ENCODE measurements around the gene KCNQ1. TPM values are rescaled to one million over a fixed set of nuclear protein-coding genes. Genes with fewer than 3 reads are reported as not detected.

KCNQ1 gene
- total and polyA plus RNA-seq, 9 of the 15 experiments (the other 6 are each of a cell fraction or from before 2014, with no cell fraction given), result 0.44 TPM; not detected in 8

- CTCF ChIA-PET (ENCODE audit: low intra/inter-chr PET ratio), result no interaction called here
- no peak for DNase-seq (ENCODE audit: extremely low read depth in 1 of 4, low spot score in 3 of 4)
- in situ Hi-C loops (cut with MboI), result no loop called here
Measured at GRCh38 chr11:2669634-2670469, 225.0 kb downstream of the KCNQ1 start.

GRCh38 chr11:2670541-2671100, 225.8 kb downstream of the KCNQ1 start:
- Histone ChIP-seq H3K4me2 (ENCODE audit: insufficient read depth, low read length) (no peak overlapping the region), H3K27ac (ENCODE audit: extremely low read depth, low read depth, low read length) (no peak overlapping the region), H3K9me1 (ENCODE audit: control insufficient read depth, insufficient read depth, low read length) (peaks cover 4% of the 10 kb centered on the region), H3K4me3 (no peak overlapping the region), H3K36me3 (ENCODE audit: control insufficient read depth, insufficient read depth, low read length) (peaks cover 43% of the 10 kb centered on the region; the same call in 2 of the 3 replicates), H3K9ac (ENCODE audit: insufficient read depth in 1 of 2, low read depth in 2 of 2, low read length in 2 of 2) (no peak overlapping the region), H2AFZ (ENCODE audit: low read depth, low read length) (no peak overlapping the region), H4K20me1 (replicated peaks; ENCODE audit: control insufficient read depth, insufficient read depth, low read length) (peaks cover 3% of the 10 kb centered on the region; the same call in 1 of the 2 replicates), H3K4me1 (replicated peaks in 1 of 2; ENCODE audit: control insufficient read depth in 2 of 2, insufficient read depth in 2 of 2, low read length in 2 of 2) (peaks cover 0 to 8% of the 10 kb centered on the region in 2 experiments; a peak in 1 of 5 replicates), H3K9me3 (replicated peaks; ENCODE audit: control insufficient read depth, insufficient read depth, low read depth, low read length) (no peaks in the 10 kb centered on the region), H3K27me3 (ENCODE audit: control insufficient read depth in 2 of 2, insufficient read depth in 2 of 2, low read length in 2 of 2) (no peaks in the 10 kb centered on the region), H3K79me2 (ENCODE audit: control insufficient read depth, insufficient read depth, low read length) (peaks cover 17% of the 10 kb centered on the region; the same call in 2 of the 3 replicates)
- in situ Hi-C loops (cut with MboI) (no loop called here), intact Hi-C loops (cut with micrococcal nuclease) (no loop called here)
- DNase-seq (ENCODE audit: extremely low read depth in 1 of 4, low spot score in 3 of 4) (no peak), FAIRE-seq (no peak), ATAC-seq (no peak)
- POLR2A ChIA-PET, result no interaction called here
- BruUV-seq (replicated peaks), result no TSS peak
- CTCF ChIA-PET (ENCODE audit: low intra/inter-chr PET ratio), result no interaction called here
- WGBS (ENCODE audit: insufficient coverage, low coverage, missing lambda C conversion rate), result 57% methylated on average over 1 of the region's 1 CpG
- TF ChIP-seq EP400 (IDR thresholded peaks at IDR 0.05) (no peak), TBP (optimal IDR thresholded peaks at IDR 0.05; ENCODE audit: low read depth, low read length) (no peak), MLLT1 (IDR thresholded peaks at IDR 0.05) (no peak), ZNF668 (CRISPR knock-in tag; IDR thresholded peaks at IDR 0.05) (no peak), TFAP4 (CRISPR knock-in tag; IDR thresholded peaks at IDR 0.05; ENCODE audit: borderline replicate concordance) (no peak), ZNF449 (CRISPR knock-in tag; IDR thresholded peaks at IDR 0.05) (no peak), STAT5B (CRISPR knock-in tag; IDR thresholded peaks at IDR 0.05) (no peak), ZBTB7A (IDR thresholded peaks at IDR 0.05; ENCODE audit: borderline replicate concordance, control insufficient read depth, low read depth, low read length) (no peak)

More at GRCh38 chr11:2669634-2670469, 225.0 kb downstream of the KCNQ1 start:
- 58% methylated on average over 8 of the region's 8 CpGs for WGBS (ENCODE audit: insufficient coverage, low coverage, missing lambda C conversion rate)
- Histone ChIP-seq H3K9me3 (replicated peaks; ENCODE audit: control insufficient read depth, insufficient read depth, low read depth, low read length) (no peaks in the 10 kb centered on the region; the same call in 1 of the 2 replicates), H3K9ac (ENCODE audit: insufficient read depth in 1 of 2, low read depth in 2 of 2, low read length in 2 of 2) (no peak overlapping the region), H4K20me1 (replicated peaks; ENCODE audit: control insufficient read depth, insufficient read depth, low read length) (no peaks in the 10 kb centered on the region; the same call in 1 of the 2 replicates), H3K4me2 (ENCODE audit: insufficient read depth, low read length) (no peak overlapping the region), H3K9me1 (ENCODE audit: control insufficient read depth, insufficient read depth, low read length) (peaks cover 4% of the 10 kb centered on the region), H3K36me3 (ENCODE audit: control insufficient read depth, insufficient read depth, low read length) (peaks cover 37% of the 10 kb centered on the region; the same call in 2 of the 3 replicates), H3K79me2 (ENCODE audit: control insufficient read depth, insufficient read depth, low read length) (peaks cover 13% of the 10 kb centered on the region; the same call in 2 of the 3 replicates), H3K27ac (ENCODE audit: extremely low read depth, low read depth, low read length) (no peak overlapping the region), H3K4me3 (no peak overlapping the region), H2AFZ (ENCODE audit: low read depth, low read length) (no peak overlapping the region), H3K4me1 (replicated peaks in 1 of 2; ENCODE audit: control insufficient read depth in 2 of 2, insufficient read depth in 2 of 2, low read length in 2 of 2) (peaks cover 0 to 6% of the 10 kb centered on the region in 2 experiments; a peak in 1 of 5 replicates), H3K27me3 (ENCODE audit: control insufficient read depth in 2 of 2, insufficient read depth in 2 of 2, low read length in 2 of 2) (no peaks in the 10 kb centered on the region)
- TF ChIP-seq GABPB2 (CRISPR knock-in tag; conservative IDR thresholded peaks at IDR 0.05), result no peak
- TF ChIP-seq NFRKB (IDR thresholded peaks at IDR 0.05; ENCODE audit: low read depth), result no peak
- intact Hi-C loops (cut with micrococcal nuclease), result no loop called here
- BruUV-seq (replicated peaks), result no TSS peak
- POLR2A ChIA-PET, result interaction anchor here (0.7 kb wide), 1 partner anchor 14 kb away, joined by 3 read pairs; no protein-coding TSS in a partner anchor
- FAIRE-seq (no peak), ATAC-seq (no peak)
